Cardiac septum (tissue), 1 donor: ENCODE results near the gene FGF12. TPM values are rescaled to one million over a fixed set of nuclear protein-coding genes. Genes with fewer than 3 reads are reported as not detected.

Experiments
- DNase-seq: peaks from one replicate; pipeline ENCODE4 v3.0.0-alpha.2; 2020; ENCODE audit warnings: low spot score
- intact Hi-C: fragments of 100-400 bp; cut with DNase I; formaldehyde crosslinking; loops from one replicate; pipeline ENCODE4 v1.14.0; 2022
- total RNA-seq: library from RNA; stranded (reverse); fragmentation: NEBNext Ultra II Directional; extraction: Animal tissue kit (Norgen Biotek cat#: 25700); gene quantifications from one replicate; pipeline ENCODE4 v1.2.1, GENCODE V29; 2021
- donor health status: DM: no; HTN: no; CAD: no.

The FGF12 gene
- total RNA-seq, 1 donor from 2014 or later, result 45.1 TPM

GRCh38 chr3:192303235-192303634 lies 424.1 kb downstream of the FGF12 start:
- intact Hi-C loops, result no loop called here
- no peak for DNase-seq

GRCh38 chr3:192302721-192303120 lies 424.6 kb downstream of the FGF12 start:
- intact Hi-C loops, result no loop called here
- no peak for DNase-seq

- DNase-seq, result no peak
- intact Hi-C loops, result no loop called here
Measured at GRCh38 chr3:192299921-192300320, 427.4 kb downstream of the FGF12 start.

- intact Hi-C loops, result no loop called here
- no peak for DNase-seq
Measured at GRCh38 chr3:192296845-192297244, 430.5 kb downstream of the FGF12 start.

GRCh38 chr3:192284443-192285072 lies 442.8 kb downstream of the FGF12 start:
- intact Hi-C loops, result no loop called here

GRCh38 chr3:192281207-192281880 lies 446.0 kb downstream of the FGF12 start:
- DNase-seq, result no peak
- intact Hi-C loops, result no loop called here

More at GRCh38 chr3:192284443-192285072, 442.8 kb downstream of the FGF12 start:
- DNase-seq, result no peak

- intact Hi-C loops, result no loop called here
- no peak for DNase-seq
Measured at GRCh38 chr3:192279664-192280063, 447.7 kb downstream of the FGF12 start.

GRCh38 chr3:192277477-192277876 lies 449.9 kb downstream of the FGF12 start:
- DNase-seq, result no peak
- intact Hi-C loops, result no loop called here

GRCh38 chr3:192275741-192276355 lies 451.5 kb downstream of the FGF12 start:
- intact Hi-C loops, result no loop called here

GRCh38 chr3:192273697-192274010 lies 453.7 kb downstream of the FGF12 start:
- no peak for DNase-seq
- intact Hi-C loops, result no loop called here

More at GRCh38 chr3:192275741-192276355, 451.5 kb downstream of the FGF12 start:
- no peak for DNase-seq

GRCh38 chr3:192273001-192273696 lies 454.2 kb downstream of the FGF12 start:
- no peak for DNase-seq
- intact Hi-C loops, result no loop called here

GRCh38 chr3:192262001-192262400 lies 465.3 kb downstream of the FGF12 start:
- intact Hi-C loops, result no loop called here
- no peak for DNase-seq

- intact Hi-C loops, result no loop called here
- DNase-seq, result no peak
Measured at GRCh38 chr3:192261135-192261534, 466.2 kb downstream of the FGF12 start.

- DNase-seq, result no peak
- intact Hi-C loops, result no loop called here
Measured at GRCh38 chr3:192260116-192261010, 467.0 kb downstream of the FGF12 start.

GRCh38 chr3:192259661-192260060 lies 467.7 kb downstream of the FGF12 start:
- no peak for DNase-seq
- intact Hi-C loops, result no loop called here

GRCh38 chr3:192258721-192259120 lies 468.6 kb downstream of the FGF12 start:
- intact Hi-C loops, result no loop called here
- DNase-seq, result no peak

- intact Hi-C loops, result no loop called here
- no peak for DNase-seq
Measured at GRCh38 chr3:192255839-192256238, 471.5 kb downstream of the FGF12 start.

GRCh38 chr3:192253138-192253887 lies 474.0 kb downstream of the FGF12 start:
- intact Hi-C loops, result no loop called here
- DNase-seq, result no peak

- DNase-seq, result no peak
- intact Hi-C loops, result no loop called here
Measured at GRCh38 chr3:192249516-192249915, 477.8 kb downstream of the FGF12 start.
